Stimulated activated CD8-positive, alpha-beta memory T cell treated with anti-CD3 and anti-CD28 coated beads, Interleukin-7, amount 100 ng/mL, for 1 hour (primary cell): ENCODE measurements around the gene C4A.
A peak's percentile ranks its signal among the peaks of the same experiment; 100 is the strongest.
"Not testable (repeated sequence)": the region's sequence is repeated elsewhere in the genome, so short reads cannot be mapped to it uniquely, and the experiment has no call there.

Experiments
- DNase-seq, 2 donors: peaks; one replicate each; pipeline ENCODE4 v3.0.0-alpha.2; 2020; ENCODE audit warnings: low read depth in 2 of 2

C4A gene

DNA sequence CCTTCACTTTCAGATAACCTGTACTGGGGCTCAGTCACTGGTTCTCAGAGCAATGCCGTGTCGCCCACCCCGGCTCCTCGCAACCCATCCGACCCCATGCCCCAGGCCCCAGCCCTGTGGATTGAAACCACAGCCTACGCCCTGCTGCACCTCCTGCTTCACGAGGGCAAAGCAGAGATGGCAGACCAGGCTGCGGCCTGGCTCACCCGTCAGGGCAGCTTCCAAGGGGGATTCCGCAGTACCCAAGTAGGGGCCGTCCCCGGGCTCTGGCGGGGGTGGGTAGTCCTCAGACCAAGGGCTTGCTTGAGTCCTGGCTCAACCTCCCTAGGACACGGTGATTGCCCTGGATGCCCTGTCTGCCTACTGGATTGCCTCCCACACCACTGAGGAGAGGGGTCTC is 47.7 kb downstream of the C4A start:
- not testable (repeated sequence) for DNase-seq

DNA sequence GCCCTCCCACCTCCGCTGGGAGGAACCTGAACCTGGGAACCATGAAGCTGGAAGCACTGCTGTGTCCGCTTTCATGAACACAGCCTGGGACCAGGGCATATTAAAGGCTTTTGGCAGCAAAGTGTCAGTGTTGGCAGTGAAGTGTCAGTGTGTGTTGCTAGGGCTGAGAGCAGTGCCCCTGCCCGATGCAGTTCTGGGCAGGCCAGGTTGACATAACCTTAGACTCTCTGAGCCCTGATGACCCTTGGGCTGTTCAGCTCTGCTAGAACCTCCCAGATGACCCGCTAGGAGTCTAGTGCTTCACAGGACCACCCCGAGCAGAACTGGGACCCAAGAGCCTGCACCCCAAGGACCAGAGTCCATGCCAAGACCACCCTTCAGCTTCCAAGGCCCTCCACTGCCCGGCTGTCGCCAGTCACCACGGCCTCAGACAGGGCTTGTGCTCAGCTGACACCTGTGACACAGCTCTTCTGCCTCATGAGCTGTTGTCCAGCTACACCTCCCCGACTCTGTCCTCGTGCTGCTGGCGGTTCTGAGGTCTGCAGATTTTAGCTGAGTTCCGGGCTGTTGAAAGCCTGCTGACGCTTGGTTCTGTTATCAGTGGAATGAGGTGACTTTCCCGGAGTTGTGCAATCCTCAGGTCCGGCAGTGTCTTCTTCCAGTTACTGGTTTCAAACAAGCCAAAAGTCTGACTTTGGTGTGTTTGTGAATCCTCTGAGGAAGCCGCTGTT is 53.6 kb downstream of the C4A start:
- DNase-seq = not testable (repeated sequence)

DNA sequence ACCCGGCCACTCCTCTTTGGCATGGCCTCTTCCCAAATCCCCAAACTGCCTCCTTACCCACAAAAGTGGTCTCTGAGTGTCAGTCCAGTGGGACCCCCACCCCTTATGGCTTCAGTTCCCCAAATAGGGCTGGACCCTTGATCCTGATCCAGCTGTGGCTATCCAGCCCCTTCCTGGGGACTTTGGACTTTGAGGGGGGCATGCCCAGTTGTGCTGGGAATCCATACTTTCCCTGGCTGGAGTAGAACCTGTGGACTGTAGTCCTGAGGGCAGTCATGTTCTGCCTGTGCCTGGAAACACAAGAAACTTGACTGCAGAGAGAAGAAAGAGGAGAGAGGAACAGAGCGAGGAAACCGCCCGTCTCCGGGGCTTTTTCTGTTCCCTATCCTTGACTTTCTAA is 55.3 kb downstream of the C4A start:
- DNase-seq = not testable (repeated sequence)

DNA sequence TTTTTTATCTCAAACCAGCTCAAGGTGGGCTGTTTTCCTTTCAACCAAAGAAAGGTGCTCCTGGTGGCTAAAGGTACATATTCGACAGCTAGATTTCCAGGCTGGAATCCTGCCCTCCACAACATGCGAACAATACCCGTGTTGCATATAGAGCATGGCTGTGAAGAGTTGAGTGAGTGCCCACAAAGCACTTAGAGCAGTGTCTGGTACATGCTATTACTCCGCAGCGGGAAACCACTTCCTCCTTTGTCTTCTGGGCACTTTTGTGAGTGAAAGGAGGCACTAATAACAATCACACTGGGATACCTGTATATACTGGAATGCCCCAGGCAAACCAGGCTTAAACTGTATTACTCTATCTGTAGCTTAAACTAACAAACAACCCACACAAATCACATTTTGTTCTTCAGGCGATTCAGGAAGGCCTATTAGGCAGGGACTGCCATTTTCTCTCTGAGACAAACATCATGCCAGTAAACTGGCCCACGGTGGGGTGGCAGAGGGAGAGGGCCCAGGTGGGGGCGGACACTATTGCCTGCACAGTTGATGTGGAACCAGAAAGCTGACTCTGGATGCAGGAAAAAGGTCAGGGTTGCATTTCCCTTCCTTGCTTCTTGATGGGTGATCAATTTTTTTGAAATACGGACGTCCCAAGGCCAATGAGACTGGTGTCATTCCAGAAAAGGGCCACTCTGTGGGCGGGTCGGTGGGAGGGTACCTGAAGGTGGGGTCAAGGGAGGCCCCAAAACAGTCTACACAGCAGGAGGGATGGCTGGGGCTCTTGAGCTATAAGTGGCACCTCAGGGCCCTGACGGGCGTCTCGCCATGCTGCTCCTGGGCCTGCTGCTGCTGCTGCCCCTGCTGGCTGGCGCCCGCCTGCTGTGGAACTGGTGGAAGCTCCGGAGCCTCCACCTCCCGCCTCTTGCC is 56.0 kb downstream of the C4A start, which contains the start of gene CYP21A2:
Gene CYP21A2 (plus strand): TSS at position 818 of the 927 bp plus-strand sequence. CDS start 8 bp downstream, at position 826.
- not testable (repeated sequence) for DNase-seq

DNA sequence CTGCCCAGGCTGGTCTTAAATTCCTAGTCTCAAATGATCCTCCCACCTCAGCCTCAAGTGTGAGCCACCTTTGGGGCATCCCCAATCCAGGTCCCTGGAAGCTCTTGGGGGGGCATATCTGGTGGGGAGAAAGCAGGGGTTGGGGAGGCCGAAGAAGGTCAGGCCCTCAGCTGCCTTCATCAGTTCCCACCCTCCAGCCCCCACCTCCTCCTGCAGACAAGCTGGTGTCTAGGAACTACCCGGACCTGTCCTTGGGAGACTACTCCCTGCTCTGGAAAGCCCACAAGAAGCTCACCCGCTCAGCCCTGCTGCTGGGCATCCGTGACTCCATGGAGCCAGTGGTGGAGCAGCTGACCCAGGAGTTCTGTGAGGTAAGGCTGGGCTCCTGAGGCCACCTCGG is 57.0 kb downstream of the C4A start:
- DNase-seq = not testable (repeated sequence)

DNA sequence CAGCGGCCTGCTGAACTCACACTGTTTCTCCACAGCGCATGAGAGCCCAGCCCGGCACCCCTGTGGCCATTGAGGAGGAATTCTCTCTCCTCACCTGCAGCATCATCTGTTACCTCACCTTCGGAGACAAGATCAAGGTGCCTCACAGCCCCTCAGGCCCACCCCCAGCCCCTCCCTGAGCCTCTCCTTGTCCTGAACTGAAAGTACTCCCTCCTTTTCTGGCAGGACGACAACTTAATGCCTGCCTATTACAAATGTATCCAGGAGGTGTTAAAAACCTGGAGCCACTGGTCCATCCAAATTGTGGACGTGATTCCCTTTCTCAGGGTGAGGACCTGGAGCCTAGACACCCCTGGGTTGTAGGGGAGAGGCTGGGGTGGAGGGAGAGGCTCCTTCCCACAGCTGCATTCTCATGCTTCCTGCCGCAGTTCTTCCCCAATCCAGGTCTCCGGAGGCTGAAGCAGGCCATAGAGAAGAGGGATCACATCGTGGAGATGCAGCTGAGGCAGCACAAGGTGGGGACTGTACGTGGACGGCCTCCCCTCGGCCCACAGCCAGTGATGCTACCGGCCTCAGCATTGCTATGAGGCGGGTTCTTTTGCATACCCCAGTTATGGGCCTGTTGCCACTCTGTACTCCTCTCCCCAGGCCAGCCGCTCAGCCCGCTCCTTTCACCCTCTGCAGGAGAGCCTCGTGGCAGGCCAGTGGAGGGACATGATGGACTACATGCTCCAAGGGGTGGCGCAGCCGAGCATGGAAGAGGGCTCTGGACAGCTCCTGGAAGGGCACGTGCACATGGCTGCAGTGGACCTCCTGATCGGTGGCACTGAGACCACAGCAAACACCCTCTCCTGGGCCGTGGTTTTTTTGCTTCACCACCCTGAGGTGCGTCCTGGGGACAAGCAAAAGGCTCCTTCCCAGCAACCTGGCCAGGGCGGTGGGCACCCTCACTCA is 57.7 kb downstream of the C4A start:
- DNase-seq = not testable (repeated sequence)

DNA sequence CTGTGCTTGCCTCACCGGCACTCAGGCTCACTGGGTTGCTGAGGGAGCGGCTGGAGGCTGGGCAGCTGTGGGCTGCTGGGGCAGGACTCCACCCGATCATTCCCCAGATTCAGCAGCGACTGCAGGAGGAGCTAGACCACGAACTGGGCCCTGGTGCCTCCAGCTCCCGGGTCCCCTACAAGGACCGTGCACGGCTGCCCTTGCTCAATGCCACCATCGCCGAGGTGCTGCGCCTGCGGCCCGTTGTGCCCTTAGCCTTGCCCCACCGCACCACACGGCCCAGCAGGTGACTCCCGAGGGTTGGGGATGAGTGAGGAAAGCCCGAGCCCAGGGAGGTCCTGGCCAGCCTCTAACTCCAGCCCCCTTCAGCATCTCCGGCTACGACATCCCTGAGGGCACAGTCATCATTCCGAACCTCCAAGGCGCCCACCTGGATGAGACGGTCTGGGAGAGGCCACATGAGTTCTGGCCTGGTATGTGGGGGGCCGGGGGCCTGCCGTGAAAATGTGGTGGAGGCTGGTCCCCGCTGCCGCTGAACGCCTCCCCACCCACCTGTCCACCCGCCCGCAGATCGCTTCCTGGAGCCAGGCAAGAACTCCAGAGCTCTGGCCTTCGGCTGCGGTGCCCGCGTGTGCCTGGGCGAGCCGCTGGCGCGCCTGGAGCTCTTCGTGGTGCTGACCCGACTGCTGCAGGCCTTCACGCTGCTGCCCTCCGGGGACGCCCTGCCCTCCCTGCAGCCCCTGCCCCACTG is 58.6 kb downstream of the C4A start:
- not testable (repeated sequence) for DNase-seq

DNA sequence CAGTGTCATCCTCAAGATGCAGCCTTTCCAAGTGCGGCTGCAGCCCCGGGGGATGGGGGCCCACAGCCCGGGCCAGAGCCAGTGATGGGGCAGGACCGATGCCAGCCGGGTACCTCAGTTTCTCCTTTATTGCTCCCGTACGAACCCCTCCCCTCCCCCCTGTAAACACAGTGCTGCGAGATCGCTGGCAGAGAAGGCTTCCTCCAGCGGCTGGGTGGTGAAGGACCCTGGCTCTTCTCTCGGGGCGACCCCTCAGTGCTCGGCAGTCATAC is 59.1 kb downstream of the C4A start:
- not testable (repeated sequence) for DNase-seq

DNA sequence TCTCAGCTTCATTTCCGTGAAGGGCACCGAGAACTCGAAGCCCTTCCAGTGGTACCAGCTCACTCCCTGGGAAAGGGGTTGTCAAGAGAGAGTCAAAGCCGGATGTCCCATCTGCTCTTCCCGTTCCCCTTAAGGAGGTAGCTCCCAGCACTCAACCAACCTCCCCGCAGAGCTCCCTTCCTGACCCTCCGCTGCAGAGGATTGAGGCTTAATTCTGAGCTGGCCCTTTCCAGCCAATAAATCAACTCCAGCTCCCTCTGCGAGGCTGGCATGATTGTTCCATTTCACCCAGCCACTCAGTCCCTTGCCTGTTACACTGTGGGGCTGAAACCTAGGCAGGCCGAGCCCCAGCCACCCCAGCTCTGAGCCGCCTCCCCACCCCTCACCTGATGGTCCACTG is 59.5 kb downstream of the C4A start:
- DNase-seq = not testable (repeated sequence)

DNA sequence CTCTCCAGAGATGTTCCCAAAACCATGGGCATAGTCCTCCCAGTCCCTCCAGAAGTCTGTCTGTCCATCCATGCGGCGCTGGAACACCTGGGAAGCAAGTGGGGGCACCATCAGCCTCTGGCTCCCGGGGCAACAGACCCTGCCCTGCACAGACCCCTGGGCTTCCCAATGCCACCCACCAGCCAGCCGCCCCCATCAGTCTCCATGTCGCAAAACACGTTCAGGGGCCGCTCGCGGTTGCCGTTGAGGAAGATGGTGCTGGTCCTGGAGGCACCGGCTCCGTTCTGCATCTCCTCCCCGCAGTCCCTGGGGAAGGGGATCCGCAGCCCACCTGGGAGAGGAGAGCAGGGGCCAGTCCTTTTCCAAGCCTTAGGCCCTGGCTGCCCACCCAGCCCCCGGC is 60.4 kb downstream of the C4A start:
- DNase-seq = not testable (repeated sequence)

DNA sequence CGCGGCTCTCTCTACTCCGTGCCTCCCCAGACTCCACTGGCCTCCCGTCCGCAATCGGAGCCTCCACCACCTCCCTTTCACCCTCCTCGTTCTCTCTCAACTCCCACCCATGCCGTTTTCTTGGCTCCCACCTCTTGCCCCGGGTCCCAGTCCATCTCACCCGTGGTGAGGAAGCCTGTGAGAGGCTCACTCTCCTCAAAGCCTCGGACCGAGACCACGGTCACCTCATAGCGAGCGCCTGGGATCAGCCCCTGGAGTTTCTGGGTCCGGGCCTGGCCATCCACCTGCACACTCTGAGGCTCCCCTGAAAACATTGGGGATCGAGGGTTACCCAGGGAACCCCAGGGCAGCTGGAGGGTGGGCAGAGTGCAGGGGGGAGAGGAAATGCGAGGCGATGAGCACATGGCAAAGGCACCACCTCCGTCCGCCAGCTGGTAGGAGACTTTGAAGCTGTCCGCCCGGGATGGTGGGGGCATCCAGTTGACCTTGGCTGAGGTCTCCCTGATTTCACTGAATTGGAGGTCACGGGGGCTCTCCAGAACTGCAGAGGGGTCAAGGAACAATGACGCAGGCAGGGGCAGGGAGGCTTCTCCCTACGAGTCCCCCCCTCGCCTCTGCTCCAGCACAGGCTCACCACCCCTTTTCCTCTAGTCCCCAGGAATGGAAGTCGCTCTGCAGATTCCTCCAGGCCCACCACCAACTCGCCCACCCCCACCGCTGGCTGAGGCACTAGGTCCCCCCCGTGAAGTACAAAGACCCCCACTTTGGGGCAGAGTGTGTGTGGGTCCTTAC is 61.9 kb downstream of the C4A start:
- DNase-seq = not testable (repeated sequence)

DNA sequence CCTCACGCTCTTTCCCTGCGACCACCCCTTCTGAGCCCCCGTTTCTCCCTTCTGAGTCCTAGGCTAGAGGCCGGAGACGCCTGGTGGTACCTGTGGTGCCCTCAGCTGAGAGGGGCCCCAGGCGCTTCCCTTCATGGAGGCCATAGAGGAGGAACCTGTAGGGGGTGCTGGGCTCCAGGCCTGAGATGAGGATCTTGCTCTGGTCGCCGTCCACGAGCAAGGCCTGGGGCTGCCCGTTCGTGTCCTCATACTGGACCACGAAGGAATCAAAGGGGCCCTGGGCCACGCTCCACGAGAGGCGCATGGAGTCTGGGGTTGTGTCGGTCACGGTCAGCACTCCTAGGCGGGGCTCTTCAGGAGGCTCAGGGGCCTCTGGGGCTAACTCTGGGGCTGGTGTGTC is 63.1 kb downstream of the C4A start:
- not testable (repeated sequence) for DNase-seq

DNA sequence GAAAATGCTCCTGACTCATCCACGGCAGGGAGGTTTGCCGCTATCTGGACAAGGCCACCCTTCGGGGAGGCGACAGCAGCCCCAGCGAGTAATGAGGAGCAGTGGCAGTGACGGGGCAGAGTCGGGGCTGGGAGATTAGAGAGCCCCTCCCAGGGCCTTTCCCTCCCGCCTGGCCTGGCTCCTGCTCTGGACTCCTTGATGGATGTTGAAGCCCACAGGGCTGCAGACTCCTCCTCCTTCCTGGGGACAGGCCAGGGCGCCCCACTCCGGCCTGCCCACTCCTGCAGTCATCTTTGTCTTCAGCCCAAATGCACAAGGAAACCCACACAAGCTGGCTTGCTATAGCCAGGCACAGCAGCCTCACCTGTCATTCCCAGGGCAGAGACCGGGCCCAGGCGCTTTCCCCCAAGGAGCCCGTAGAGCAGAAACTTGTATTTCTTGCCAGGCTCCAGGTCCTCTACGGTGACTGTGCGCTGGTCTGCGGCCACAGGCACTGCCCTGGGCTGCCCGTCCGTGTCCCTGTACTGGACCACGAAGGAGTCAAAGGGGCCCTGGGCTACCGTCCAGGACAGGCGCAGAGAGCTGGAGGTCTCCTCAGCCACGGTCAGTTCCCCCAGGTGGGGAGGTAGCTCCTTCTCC is 64.1 kb downstream of the C4A start:
- DNase-seq = no peak

DNA sequence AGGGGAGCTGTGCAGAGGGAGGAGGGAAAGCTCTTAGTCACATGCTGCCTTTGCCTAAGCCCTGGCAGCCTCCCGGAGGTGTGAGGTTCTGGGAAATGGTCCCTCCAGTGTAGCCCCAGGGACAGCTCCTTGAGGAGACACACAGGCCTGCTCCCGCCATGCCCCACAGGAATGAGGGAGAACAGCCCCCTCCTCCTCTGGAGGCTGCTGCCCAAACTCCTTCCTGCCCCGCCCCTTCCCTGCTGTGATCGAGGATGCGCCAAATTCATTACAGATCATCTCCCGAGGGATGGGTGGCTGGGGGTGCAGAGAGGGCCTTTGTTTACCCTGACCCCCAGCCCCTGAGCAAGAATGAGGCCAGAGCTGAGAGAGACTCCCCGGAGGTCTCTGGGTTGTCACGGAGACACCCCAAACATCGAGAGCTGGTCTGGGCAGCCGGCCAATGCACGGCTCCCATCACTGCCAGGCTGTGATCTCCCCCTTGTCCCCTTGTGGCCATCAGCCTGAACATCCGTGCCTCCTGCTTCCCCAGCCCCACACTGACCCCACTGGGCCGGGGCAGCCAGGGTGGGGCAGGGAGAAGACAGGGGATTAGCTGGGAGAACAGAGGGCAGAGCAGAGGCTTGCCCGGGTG is 64.7 kb downstream of the C4A start:
- DNase-seq = no peak

DNA sequence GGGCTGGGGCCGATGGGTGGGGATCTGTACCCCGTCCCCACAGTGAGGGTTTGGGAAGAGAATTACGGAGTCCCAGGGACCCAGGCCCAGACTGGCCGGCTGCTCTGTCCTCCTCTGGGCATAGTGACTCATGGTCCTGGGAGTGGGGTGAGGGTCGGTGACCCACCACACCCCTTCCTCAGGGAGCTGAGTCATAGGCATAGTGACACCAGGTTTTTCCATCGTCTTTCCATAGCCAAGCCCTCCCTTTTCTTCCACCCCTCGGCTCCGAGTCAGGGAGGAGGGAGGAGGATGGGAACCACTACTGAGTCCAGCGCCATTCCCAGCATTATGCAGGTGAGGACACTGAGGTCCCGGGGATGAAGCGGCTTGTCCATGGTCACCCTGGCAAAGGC is 65.2 kb downstream of the C4A start:
- no peak for DNase-seq

DNA sequence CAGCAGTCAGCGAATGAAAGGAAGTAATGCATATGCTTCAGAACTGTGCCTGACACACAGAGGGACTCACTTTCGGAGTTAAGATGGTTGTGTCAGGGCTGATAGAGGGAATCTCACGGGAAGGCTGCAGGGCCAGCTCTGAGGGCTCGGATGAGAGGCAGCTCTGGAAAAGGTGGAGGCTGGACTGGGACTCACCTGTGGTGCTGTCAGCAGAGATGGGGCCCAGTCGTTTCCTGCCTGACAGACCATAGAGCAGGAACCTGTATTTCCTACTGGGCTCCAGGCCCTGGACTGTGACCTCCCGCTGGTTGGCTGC is 65.6 kb downstream of the C4A start:
- DNase-seq = no peak

DNA sequence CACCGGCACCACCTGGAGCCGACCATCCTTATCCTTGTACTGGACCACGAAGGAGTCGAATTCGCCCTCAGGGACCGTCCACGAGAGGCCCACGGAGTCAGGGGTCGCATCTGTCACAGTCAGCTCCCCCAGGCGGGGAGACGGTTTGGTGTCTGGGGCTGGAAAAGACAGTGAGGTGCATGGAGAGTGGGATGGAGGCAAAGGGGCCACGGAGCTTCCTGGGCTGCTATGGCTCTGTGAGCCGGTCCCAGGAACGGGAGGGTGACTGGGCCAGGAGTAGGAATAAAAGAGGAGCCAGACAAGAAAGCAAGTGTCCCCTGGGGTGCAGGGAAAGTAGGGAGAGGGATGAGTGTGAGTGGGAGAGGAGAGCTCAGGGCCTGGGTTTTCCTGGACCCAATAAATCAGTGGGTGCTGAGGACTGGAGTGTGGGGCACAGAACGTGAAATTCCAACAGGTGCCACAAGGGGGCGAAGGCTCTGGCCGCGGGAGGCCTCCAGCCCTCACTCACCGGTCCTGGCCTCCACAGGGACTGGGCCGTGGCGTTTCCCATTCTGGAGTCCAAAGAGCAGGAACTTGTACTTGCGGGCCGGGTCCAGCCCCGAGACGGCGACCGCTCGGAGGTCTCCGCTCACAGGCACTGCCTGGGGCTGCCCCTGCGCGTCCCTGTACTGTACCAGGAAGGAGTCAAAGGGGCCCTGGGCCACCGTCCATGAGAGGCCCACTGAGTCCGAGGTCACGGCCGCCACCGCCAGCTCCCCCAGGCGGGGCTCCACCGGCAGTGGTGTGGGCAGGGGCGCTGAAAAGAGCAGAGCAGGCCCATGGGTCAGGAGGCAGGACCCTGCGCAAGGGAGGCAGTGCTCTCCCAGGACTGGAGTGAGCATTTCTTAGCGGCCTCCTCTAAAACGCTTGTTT is 66.3 kb downstream of the C4A start:
- DNase-seq = peak; percentile 39 to 54

DNA sequence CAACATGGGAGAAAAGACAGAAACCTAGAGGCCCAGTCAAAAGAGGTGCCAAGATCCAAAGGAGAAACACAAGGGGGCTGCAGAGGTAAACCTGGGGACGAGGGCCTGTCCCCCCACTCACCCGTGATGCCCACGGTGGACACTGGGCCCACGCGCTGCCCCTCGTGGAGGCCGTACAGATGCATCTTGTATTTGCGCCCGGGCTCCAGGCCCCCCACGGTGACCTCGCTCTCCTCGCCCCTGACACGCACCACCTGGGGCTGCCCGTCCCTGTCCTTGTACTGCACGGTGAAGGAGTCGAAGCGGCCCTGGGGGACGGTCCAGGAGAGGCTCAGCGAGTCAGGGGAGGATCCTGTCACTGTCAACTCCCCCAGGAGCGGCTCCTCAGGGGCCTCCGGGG is 67.3 kb downstream of the C4A start:
- not testable (repeated sequence) for DNase-seq
